WERI-Rb-1 (cell line): Measurements from ENCODE around the gene ZBTB18.

Experiments used
- DNase-seq: peaks from one replicate; pipeline ENCODE4 v3.0.0-alpha.2; 2020
- H3K27ac ChIP-seq: fragments of 250-450 bp; sonication (Bioruptor Pico); 2 replicates; pipeline ENCODE4 v1.5.1; 2020; ENCODE audit warnings: mild to moderate bottlenecking, moderate library complexity
- H3K27me3 ChIP-seq: fragments of 250-450 bp; sonication (Bioruptor Pico); 2 replicates; pipeline ENCODE4 v1.5.1; 2021; ENCODE audit warnings: mild to moderate bottlenecking, low read depth, moderate library complexity; ENCODE audit not compliant: insufficient read depth, severe bottlenecking
- H3K36me3 ChIP-seq: fragments of 250-450 bp; sonication (Bioruptor Pico); 2 replicates; pipeline ENCODE4 v1.5.1; 2020; ENCODE audit warnings: mild to moderate bottlenecking, moderate library complexity
- H3K4me3 ChIP-seq: 2 replicates; pipeline ENCODE4 v1.5.1; 2011; ENCODE audit warnings: low read depth, mild to moderate bottlenecking, control low read depth, low read length
- H3K9me3 ChIP-seq: fragments of 250-450 bp; sonication (Bioruptor Pico); 2 replicates; pipeline ENCODE4 v1.5.1; 2021; ENCODE audit warnings: mild to moderate bottlenecking, moderate library complexity; ENCODE audit not compliant: severe bottlenecking
- TF ChIP-seq, protein P1 (sequence below): IDR thresholded peaks from 2 replicates; pipeline ENCODE4 v1.5.1; 2011; ENCODE audit warnings: low read depth, mild to moderate bottlenecking, control low read depth, inconsistent platforms, low read length

ZBTB18 gene

DNA sequence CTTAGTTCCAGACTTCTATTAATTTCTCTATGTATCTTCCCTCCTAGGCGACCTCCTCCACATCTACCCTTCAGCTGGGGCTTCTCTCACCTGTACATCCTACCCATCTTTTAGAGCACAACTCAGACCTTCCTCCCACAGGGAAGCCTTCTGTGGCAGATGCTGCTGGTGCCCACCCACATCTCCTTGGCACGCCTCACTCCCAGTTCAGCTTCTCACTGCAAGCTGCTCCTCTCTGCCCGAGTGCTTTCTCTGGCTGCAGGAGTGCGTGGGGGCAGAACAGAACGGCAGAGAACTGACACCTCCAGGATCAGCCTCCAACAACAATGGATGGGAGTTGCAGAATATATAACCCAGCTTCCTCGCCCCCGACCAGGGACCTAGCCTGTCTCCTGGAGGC, 36.5 kb downstream of the ZBTB18 start:
- TF ChIP-seq, protein P1, sequence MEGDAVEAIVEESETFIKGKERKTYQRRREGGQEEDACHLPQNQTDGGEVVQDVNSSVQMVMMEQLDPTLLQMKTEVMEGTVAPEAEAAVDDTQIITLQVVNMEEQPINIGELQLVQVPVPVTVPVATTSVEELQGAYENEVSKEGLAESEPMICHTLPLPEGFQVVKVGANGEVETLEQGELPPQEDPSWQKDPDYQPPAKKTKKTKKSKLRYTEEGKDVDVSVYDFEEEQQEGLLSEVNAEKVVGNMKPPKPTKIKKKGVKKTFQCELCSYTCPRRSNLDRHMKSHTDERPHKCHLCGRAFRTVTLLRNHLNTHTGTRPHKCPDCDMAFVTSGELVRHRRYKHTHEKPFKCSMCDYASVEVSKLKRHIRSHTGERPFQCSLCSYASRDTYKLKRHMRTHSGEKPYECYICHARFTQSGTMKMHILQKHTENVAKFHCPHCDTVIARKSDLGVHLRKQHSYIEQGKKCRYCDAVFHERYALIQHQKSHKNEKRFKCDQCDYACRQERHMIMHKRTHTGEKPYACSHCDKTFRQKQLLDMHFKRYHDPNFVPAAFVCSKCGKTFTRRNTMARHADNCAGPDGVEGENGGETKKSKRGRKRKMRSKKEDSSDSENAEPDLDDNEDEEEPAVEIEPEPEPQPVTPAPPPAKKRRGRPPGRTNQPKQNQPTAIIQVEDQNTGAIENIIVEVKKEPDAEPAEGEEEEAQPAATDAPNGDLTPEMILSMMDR, result no peak
- no peak for DNase-seq
- H3K9me3 ChIP-seq, result peaks cover 4% of the 10 kb centered on the region
- no peak overlapping the region for H3K27ac ChIP-seq
- H3K27me3 ChIP-seq, result no peaks in the 10 kb centered on the region
- no peaks in the 10 kb centered on the region for H3K36me3 ChIP-seq
- H3K4me3 ChIP-seq, result no peak overlapping the region

DNA sequence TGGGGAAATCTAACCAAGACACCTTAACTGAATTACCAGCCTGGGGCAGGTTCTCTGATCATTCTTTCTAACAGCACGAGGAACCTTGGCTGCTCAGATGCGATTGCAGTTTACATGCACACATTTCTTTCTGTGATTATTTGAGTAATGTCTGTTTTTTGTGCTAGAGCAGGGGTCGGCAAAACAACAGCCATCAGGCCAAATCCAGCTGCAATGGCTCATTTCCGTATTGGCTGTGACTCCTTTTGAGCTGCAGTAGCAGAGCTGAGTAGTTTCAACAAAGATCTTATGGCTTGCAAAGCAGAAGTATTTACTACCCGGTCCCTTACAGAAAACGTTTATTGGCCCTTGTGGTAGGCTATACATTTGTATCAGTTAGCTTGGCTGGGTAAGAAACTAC, 37.1 kb downstream of the ZBTB18 start:
- Histone ChIP-seq H3K27me3 (no peaks in the 10 kb centered on the region), H3K27ac (no peak overlapping the region), H3K36me3 (no peaks in the 10 kb centered on the region), H3K9me3 (peaks cover 4% of the 10 kb centered on the region), H3K4me3 (no peak overlapping the region)
- no peak for DNase-seq
- TF ChIP-seq, protein P1, result no peak

DNA sequence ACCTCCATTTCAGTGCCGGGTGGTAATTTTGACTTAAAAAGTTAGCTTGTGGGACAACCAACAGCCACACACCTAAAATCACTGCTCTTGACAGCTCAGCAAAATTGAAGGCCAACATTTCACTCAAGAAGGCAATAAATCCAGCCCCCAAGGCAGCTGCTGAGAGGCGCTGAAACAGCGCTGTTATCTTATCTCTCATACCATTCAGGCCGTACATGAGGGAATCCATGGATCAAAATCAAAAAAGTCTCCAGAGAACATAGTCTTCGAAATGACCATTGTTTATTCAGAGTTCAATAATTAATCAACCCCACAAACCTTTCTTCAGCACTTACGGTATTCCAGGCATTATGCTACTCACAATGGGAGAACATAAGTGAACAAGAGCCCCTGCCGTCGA, 38.5 kb downstream of the ZBTB18 start:
- Histone ChIP-seq H3K27me3 (no peaks in the 10 kb centered on the region), H3K9me3 (peaks cover 4% of the 10 kb centered on the region)

DNA sequence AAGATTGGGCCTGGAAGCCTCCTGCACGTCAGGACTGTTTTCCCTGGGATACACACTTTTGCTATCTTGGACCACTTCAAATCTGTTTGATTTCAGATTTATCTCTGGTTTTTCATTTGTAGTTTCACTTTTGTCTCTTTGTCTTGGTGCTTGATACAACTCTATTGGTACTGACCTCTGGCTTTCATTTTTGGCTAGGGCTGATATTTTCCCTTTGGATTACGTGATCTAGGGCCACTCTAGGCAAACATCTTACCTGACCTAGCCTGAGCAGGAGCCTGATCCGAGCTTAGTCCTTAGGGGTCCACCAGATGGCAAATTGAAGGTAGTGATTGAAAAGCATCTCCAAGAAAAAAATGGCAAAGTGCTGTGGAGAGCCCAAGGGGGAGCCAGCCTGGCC, 39.6 kb downstream of the ZBTB18 start:
- H3K27me3 ChIP-seq, result no peaks in the 10 kb centered on the region
- H3K27ac ChIP-seq, result no peak overlapping the region
- TF ChIP-seq, protein P1, result no peak
- H3K4me3 ChIP-seq, result no peak overlapping the region
- H3K9me3 ChIP-seq, result peaks cover 4% of the 10 kb centered on the region
- no peaks in the 10 kb centered on the region for H3K36me3 ChIP-seq
- DNase-seq, result no peak

More for the DNA sequence above, 38.5 kb downstream of the ZBTB18 start:
- no peak overlapping the region for H3K27ac ChIP-seq
- DNase-seq, result no peak
- no peak overlapping the region for H3K4me3 ChIP-seq
- TF ChIP-seq, protein P1, result no peak
- H3K36me3 ChIP-seq, result no peaks in the 10 kb centered on the region

DNA sequence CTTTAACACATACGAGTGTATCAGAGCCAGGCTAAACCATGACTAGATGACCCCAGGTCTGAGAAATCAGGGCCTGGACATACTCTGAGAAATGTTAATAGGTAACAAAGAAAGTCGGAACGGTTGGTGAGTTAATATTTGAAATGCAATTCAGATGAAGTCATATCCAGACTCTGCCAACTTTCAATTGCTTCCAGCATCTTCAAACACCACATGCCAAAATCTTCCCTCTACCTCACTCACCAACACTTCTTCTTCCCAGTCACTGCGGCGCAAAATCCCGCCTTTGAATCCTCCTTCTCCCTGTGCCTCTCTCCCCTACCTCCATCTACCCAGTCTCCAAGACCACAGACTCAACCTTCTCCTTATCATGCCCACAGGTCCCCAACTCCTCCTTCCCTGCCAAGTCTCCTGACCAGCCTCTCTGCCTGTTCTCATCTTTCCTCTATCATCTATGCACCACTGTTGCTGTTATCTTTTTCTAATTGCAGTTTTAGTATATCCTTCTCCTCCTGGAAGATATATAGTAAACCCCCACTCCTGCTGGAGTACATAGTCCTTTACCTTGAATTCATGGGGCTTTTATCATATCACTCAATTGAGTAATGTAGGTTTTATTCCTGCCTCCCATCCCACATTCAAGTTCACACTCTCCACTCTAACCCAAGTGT, 41.3 kb downstream of the ZBTB18 start:
- TF ChIP-seq, protein P1, result no peak
- H3K27me3 ChIP-seq, result no peaks in the 10 kb centered on the region
- H3K4me3 ChIP-seq, result no peak overlapping the region
- H3K36me3 ChIP-seq, result no peaks in the 10 kb centered on the region
- no peaks in the 10 kb centered on the region for H3K9me3 ChIP-seq
- no peak overlapping the region for H3K27ac ChIP-seq
- no peak for DNase-seq
